HCT116 (cell line): Measurements from ENCODE around the gene PAX8. TPM values are rescaled to one million over a fixed set of nuclear protein-coding genes. Genes with fewer than 3 reads are reported as not detected.

Source experiments
- ATAC-seq: fragments of 200-7000 bp; cut with Tn5 transposase; 2 replicates; pipeline ENCODE4 v1.9.1; 2020; ENCODE audit warnings: mild to moderate bottlenecking, moderate library complexity
- BruUV-seq: library from RNA; stranded (reverse); fragments of 400-500 nt; replicated peaks from 2 replicates; lab custom pipeline; 2021; lab: Mats Ljungman, UMichigan
- CTCF ChIA-PET: fragments of 300-600 bp; sonication (Branson Sonifier 250); formaldehyde crosslinking; loops from one replicate; lab custom pipeline; 2021; ENCODE audit warnings: antibody characterized with exemption; lab: Charles Lee
- POLR2A ChIA-PET: fragments of 300-600, 350-600 bp; sonication (Branson Sonifier 250); formaldehyde crosslinking; loops from one replicate; lab custom pipeline; 2021; ENCODE audit warnings: antibody characterized with exemption; lab: Charles Lee
- RAD21 ChIA-PET, 2 experiments: fragments of 300-600 bp; sonication (Branson Sonifier 250); formaldehyde crosslinking; loops; one replicate each; lab custom pipeline; 2023; ENCODE audit warnings: low total read pairs in 2 of 2; ENCODE audit not compliant: uncharacterized antibody in 2 of 2, unreplicated experiment in 2 of 2, low non-redundant PET in 1 of 2; lab: Charles Lee
- DNase-seq: peaks from one replicate; pipeline ENCODE4 v3.0.0-alpha.2; 2010; ENCODE audit warnings: low read depth, low spot score
- H2AFZ ChIP-seq: fragments of 200-600 bp; shearing (Covaris generic), sonication (generic); 2 replicates; pipeline ENCODE4 v1.6.1; 2017; ENCODE audit warnings: low read depth, mixed run types, mixed read lengths, antibody characterized with exemption, low read length; ENCODE audit not compliant: poor library complexity, severe bottlenecking
- H3K27ac ChIP-seq: 2 replicates; pipeline ENCODE4 v1.5.1; 2012; ENCODE audit warnings: low read depth, low read length
- H3K27me3 ChIP-seq: fragments of 200-600 bp; sonication (generic); 2 replicates; pipeline ENCODE4 v1.6.1; 2016; ENCODE audit warnings: mixed run types, low read length, mixed read lengths; ENCODE audit not compliant: insufficient read depth
- H3K36me3 ChIP-seq, 2 experiments: fragments of 200-500 bp in 1 of 2; fragments of 200-600 bp in 1 of 2; sonication (Bioruptor generic) in 1 of 2; sonication (generic) in 1 of 2; 2 replicates each; pipeline versions ENCODE4 v1.5.1 to v1.6.1; 2014 to 2016; ENCODE audit warnings: low read length in 2 of 2, inconsistent platforms in 1 of 2, mixed read lengths in 1 of 2, mixed run types in 1 of 2; ENCODE audit not compliant: insufficient read depth in 2 of 2, control insufficient read depth in 1 of 2
- H3K4me1 ChIP-seq, 2 experiments: fragments of 200-600 bp in 1 of 2; sonication (generic) in 1 of 2; 2 replicates each; pipeline versions ENCODE4 v1.5.1 to v1.6.1; 2012 to 2017; ENCODE audit warnings: low read length in 2 of 2, inconsistent platforms in 1 of 2, mild to moderate bottlenecking in 1 of 2, mixed read lengths in 1 of 2, mixed run types in 1 of 2, moderate library complexity in 1 of 2; ENCODE audit not compliant: insufficient read depth in 2 of 2, control insufficient read depth in 1 of 2
- H3K4me2 ChIP-seq: fragments of 200-600 bp; sonication (generic); 2 replicates; pipeline ENCODE4 v1.6.1; 2017; ENCODE audit warnings: mixed run types, low read length, mixed read lengths
- H3K4me3 ChIP-seq, 2 experiments: fragments of 200-600 bp in 1 of 2; sonication (generic) in 1 of 2; replicated peaks in 1 of 2; 2 replicates each; pipeline ENCODE4 v1.5.1; 2011 to 2016; ENCODE audit warnings: low read length in 2 of 2, control low read depth in 1 of 2, low read depth in 1 of 2, mild to moderate bottlenecking in 1 of 2, mixed read lengths in 1 of 2, mixed run types in 1 of 2
- H3K79me2 ChIP-seq: fragments of 200-600 bp; sonication (generic); 2 replicates; pipeline ENCODE4 v1.6.1; 2017; ENCODE audit warnings: mild to moderate bottlenecking, mixed run types, low read length, moderate library complexity, mixed read lengths; ENCODE audit not compliant: insufficient read depth
- H3K9ac ChIP-seq: fragments of 200-600 bp; sonication (generic); 2 replicates; pipeline ENCODE4 v1.6.1; 2016; ENCODE audit warnings: low read length, mixed read lengths
- H3K9me2 ChIP-seq: fragments of 200-600 bp; sonication (generic), shearing (Covaris generic); 2 replicates; pipeline ENCODE4 v1.6.1; 2017; ENCODE audit warnings: mixed run types, mild to moderate bottlenecking, moderate library complexity; ENCODE audit not compliant: insufficient read depth
- H3K9me3 ChIP-seq, 2 experiments: fragments of 200-500 bp in 1 of 2; fragments of 200-600 bp in 1 of 2; sonication (Bioruptor generic) in 1 of 2; sonication (generic) in 1 of 2; 2 replicates each; pipeline ENCODE4 v1.6.1; 2014 to 2017; ENCODE audit warnings: low read length in 2 of 2, mixed read lengths in 2 of 2, inconsistent platforms in 1 of 2, low read depth in 1 of 2, mild to moderate bottlenecking in 1 of 2, mixed run types in 1 of 2, moderate library complexity in 1 of 2; ENCODE audit not compliant: control insufficient read depth in 1 of 2, insufficient read depth in 1 of 2
- H4K20me1 ChIP-seq: fragments of 200-600 bp; sonication (generic), shearing (Covaris generic); 2 replicates; pipeline ENCODE4 v1.6.1; 2017; ENCODE audit warnings: mixed run types, mild to moderate bottlenecking, moderate library complexity; ENCODE audit not compliant: insufficient read depth
- CBX3 ChIP-seq: IDR thresholded peaks from 2 replicates; pipeline ENCODE4 v1.6.1; 2012; ENCODE audit warnings: low read depth
- CEBPB ChIP-seq: IDR thresholded peaks from 2 replicates; pipeline ENCODE4 v1.6.1; 2012; ENCODE audit warnings: low read depth
- EGR1 ChIP-seq: IDR thresholded peaks from 2 replicates; pipeline ENCODE4 v1.6.1; 2012; ENCODE audit warnings: low read depth
- ELF1 ChIP-seq: IDR thresholded peaks from 2 replicates; pipeline ENCODE4 v1.6.1; 2012; ENCODE audit warnings: low read depth, borderline replicate concordance
- EZH2 ChIP-seq: fragments of 200-600 bp; sonication (generic); IDR thresholded peaks from 2 replicates; pipeline ENCODE4 v1.6.1; 2017; ENCODE audit warnings: antibody characterized with exemption, mixed run types
- EZH2phosphoT487 ChIP-seq: fragments of 200-600 bp; IDR thresholded peaks from 2 replicates; pipeline ENCODE4 v1.6.1; 2018; ENCODE audit warnings: antibody characterized with exemption, borderline replicate concordance
- FOSL1 ChIP-seq: IDR thresholded peaks from 2 replicates; pipeline ENCODE4 v1.6.1; 2012; ENCODE audit warnings: low read depth
- JUND ChIP-seq: IDR thresholded peaks from 2 replicates; pipeline ENCODE4 v1.6.1; 2012
- POLR2A ChIP-seq: IDR thresholded peaks from 2 replicates; pipeline ENCODE4 v1.7.0; 2011; ENCODE audit warnings: borderline replicate concordance; ENCODE audit not compliant: insufficient read depth, insufficient read length; ENCODE audit errors: extremely low read depth
- POLR2AphosphoS5 ChIP-seq: IDR thresholded peaks from 2 replicates; pipeline ENCODE4 v1.6.1; 2011; ENCODE audit warnings: mild to moderate bottlenecking, low read depth, low read length, moderate library complexity
- SIN3A ChIP-seq: IDR thresholded peaks from 2 replicates; pipeline ENCODE4 v1.6.1; 2012; ENCODE audit warnings: low read depth
- SRF ChIP-seq: IDR thresholded peaks from 2 replicates; pipeline ENCODE4 v1.6.1; 2012; ENCODE audit warnings: low read depth
- TCF7L2 ChIP-seq: IDR thresholded peaks from 2 replicates; pipeline ENCODE4 v1.7.0; 2011; ENCODE audit warnings: borderline replicate concordance, inconsistent platforms; ENCODE audit not compliant: insufficient read depth, insufficient read length; ENCODE audit errors: extremely low read depth
- YY1 ChIP-seq: IDR thresholded peaks from 2 replicates; pipeline ENCODE4 v1.6.1; 2011; ENCODE audit warnings: low read length, low read depth, moderate library complexity, mild to moderate bottlenecking; ENCODE audit not compliant: insufficient replicate concordance; ENCODE audit errors: extremely low read depth
- ZFX ChIP-seq: fragments of 450-650 bp; IDR thresholded peaks from 2 replicates; pipeline ENCODE4 v1.6.1; 2017
- ZNF274 ChIP-seq: fragments of 200-500 bp; sonication (Bioruptor generic); IDR thresholded peaks from 2 replicates; pipeline ENCODE4 v1.6.1; 2014; ENCODE audit warnings: mild to moderate bottlenecking, low read depth, low read length, inconsistent platforms
- intact Hi-C: fragments of 100-400 bp; cut with micrococcal nuclease; formaldehyde crosslinking; loops from 2 replicates; pipeline ENCODE4 v1.10.0; 2022
- total RNA-seq: library from RNA; stranded (reverse); gene quantifications from one replicate; pipeline ENCODE4 v1.2.1, GENCODE V29; 2021; ENCODE audit not compliant: unreplicated experiment
- TF ChIP-seq, protein P1 (sequence below): IDR thresholded peaks from 2 replicates; pipeline ENCODE4 v1.6.1; 2012
- TF ChIP-seq, protein P2 (sequence below): IDR thresholded peaks from 2 replicates; pipeline ENCODE4 v1.6.1; 2012; ENCODE audit warnings: low read depth
- TF ChIP-seq, protein P3 (sequence below): IDR thresholded peaks from 2 replicates; pipeline ENCODE4 v1.6.1; 2012
- TF ChIP-seq, protein P4 (sequence below): IDR thresholded peaks from 2 replicates; pipeline ENCODE4 v1.6.1; 2011; ENCODE audit warnings: mild to moderate bottlenecking, low read length, moderate library complexity; ENCODE audit not compliant: insufficient replicate concordance; ENCODE audit errors: extremely low read depth

Gene PAX8
- total RNA-seq, 1 experiment from 2014 or later, result 4.4 TPM

DNA sequence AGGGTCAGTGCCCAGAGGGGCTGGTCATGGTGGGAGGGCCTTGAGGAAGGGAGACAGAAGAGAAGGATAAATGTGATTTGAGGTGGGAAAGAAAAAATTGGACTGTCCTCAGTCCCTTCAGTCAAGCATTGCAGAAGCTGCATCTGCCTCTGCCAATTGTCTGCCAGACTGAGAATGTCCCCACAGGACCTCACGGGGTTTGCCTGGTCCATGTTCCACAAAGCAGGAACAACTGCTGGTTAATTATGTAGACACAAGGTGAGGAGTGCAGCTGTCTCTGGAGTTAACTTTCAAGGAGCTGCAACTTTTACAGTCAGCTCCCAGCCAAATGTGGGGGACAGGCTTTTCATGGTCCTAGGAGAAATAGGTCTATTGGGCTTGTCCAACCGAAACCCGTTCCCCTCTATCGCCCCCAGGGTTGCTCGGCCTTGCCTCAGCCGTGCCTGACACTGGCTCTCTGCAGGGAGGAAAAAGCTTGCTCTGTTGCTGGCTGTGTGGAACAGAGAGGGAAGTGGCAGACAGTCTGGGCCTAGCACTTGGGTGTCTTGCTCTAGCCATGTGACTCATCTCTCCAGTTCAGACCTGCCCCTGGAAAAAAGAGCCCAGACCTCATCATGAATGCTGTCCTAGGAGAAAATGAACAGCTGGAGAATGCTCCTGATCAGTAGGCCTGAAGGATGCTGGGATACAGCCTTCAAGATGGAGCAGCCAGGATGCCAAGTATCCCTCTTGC is 31.1 kb upstream of the PAX8 start:
- ChIA-PET RAD21 (no interaction called here), CTCF (no interaction called here), POLR2A (no interaction called here)
- DNase-seq (no peak), ATAC-seq (no peak)
- H3K9me3 ChIP-seq, result no peaks in the 10 kb centered on the region
- H3K27me3 ChIP-seq, result no peaks in the 10 kb centered on the region
- H3K36me3 ChIP-seq, result no peaks in the 10 kb centered on the region
- intact Hi-C loops, result no loop called here
- H3K4me1 ChIP-seq, result no peaks in the 10 kb centered on the region
- H3K4me2 ChIP-seq, result no peak overlapping the region
- BruUV-seq, result no TSS peak
- no peaks in the 10 kb centered on the region for H3K79me2 ChIP-seq
- no peaks in the 10 kb centered on the region for H3K9me2 ChIP-seq
- no peak overlapping the region for H3K27ac ChIP-seq
- H4K20me1 ChIP-seq, result no peaks in the 10 kb centered on the region
- no peak for TF ChIP-seq JUND
- no peak for TF ChIP-seq TCF7L2
- TF ChIP-seq YY1, result no peak
- no peak for TF ChIP-seq CEBPB
- no peak for TF ChIP-seq EGR1
- TF ChIP-seq, protein P1, sequence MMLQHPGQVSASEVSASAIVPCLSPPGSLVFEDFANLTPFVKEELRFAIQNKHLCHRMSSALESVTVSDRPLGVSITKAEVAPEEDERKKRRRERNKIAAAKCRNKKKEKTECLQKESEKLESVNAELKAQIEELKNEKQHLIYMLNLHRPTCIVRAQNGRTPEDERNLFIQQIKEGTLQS, result no peak
- no peak for TF ChIP-seq EZH2phosphoT487
- TF ChIP-seq POLR2AphosphoS5, result no peak
- TF ChIP-seq ZNF274, result no peak
- TF ChIP-seq, protein P2, sequence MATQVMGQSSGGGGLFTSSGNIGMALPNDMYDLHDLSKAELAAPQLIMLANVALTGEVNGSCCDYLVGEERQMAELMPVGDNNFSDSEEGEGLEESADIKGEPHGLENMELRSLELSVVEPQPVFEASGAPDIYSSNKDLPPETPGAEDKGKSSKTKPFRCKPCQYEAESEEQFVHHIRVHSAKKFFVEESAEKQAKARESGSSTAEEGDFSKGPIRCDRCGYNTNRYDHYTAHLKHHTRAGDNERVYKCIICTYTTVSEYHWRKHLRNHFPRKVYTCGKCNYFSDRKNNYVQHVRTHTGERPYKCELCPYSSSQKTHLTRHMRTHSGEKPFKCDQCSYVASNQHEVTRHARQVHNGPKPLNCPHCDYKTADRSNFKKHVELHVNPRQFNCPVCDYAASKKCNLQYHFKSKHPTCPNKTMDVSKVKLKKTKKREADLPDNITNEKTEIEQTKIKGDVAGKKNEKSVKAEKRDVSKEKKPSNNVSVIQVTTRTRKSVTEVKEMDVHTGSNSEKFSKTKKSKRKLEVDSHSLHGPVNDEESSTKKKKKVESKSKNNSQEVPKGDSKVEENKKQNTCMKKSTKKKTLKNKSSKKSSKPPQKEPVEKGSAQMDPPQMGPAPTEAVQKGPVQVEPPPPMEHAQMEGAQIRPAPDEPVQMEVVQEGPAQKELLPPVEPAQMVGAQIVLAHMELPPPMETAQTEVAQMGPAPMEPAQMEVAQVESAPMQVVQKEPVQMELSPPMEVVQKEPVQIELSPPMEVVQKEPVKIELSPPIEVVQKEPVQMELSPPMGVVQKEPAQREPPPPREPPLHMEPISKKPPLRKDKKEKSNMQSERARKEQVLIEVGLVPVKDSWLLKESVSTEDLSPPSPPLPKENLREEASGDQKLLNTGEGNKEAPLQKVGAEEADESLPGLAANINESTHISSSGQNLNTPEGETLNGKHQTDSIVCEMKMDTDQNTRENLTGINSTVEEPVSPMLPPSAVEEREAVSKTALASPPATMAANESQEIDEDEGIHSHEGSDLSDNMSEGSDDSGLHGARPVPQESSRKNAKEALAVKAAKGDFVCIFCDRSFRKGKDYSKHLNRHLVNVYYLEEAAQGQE, result no peak
- no peak for TF ChIP-seq CBX3
- TF ChIP-seq ZFX, result no peak
- no peak for TF ChIP-seq EZH2
- TF ChIP-seq, protein P3, sequence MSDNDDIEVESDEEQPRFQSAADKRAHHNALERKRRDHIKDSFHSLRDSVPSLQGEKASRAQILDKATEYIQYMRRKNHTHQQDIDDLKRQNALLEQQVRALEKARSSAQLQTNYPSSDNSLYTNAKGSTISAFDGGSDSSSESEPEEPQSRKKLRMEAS, result no peak
- TF ChIP-seq, protein P4, sequence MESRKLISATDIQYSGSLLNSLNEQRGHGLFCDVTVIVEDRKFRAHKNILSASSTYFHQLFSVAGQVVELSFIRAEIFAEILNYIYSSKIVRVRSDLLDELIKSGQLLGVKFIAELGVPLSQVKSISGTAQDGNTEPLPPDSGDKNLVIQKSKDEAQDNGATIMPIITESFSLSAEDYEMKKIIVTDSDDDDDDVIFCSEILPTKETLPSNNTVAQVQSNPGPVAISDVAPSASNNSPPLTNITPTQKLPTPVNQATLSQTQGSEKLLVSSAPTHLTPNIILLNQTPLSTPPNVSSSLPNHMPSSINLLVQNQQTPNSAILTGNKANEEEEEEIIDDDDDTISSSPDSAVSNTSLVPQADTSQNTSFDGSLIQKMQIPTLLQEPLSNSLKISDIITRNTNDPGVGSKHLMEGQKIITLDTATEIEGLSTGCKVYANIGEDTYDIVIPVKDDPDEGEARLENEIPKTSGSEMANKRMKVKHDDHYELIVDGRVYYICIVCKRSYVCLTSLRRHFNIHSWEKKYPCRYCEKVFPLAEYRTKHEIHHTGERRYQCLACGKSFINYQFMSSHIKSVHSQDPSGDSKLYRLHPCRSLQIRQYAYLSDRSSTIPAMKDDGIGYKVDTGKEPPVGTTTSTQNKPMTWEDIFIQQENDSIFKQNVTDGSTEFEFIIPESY, result no peak
- TF ChIP-seq POLR2A, result no peak
- TF ChIP-seq ELF1, result no peak
- TF ChIP-seq SRF, result no peak
- no peak for TF ChIP-seq SIN3A
- no peak for TF ChIP-seq FOSL1
- H3K9ac ChIP-seq, result no peak overlapping the region
- no peak overlapping the region for H2AFZ ChIP-seq
- H3K4me3 ChIP-seq, result no peak overlapping the region
